ENCODE results near the gene TMEM145.
"Not testable (repeated sequence)": the region's sequence is repeated elsewhere in the genome, so short reads cannot be mapped to it uniquely, and the experiment has no call there.

TMEM145 gene

DNA sequence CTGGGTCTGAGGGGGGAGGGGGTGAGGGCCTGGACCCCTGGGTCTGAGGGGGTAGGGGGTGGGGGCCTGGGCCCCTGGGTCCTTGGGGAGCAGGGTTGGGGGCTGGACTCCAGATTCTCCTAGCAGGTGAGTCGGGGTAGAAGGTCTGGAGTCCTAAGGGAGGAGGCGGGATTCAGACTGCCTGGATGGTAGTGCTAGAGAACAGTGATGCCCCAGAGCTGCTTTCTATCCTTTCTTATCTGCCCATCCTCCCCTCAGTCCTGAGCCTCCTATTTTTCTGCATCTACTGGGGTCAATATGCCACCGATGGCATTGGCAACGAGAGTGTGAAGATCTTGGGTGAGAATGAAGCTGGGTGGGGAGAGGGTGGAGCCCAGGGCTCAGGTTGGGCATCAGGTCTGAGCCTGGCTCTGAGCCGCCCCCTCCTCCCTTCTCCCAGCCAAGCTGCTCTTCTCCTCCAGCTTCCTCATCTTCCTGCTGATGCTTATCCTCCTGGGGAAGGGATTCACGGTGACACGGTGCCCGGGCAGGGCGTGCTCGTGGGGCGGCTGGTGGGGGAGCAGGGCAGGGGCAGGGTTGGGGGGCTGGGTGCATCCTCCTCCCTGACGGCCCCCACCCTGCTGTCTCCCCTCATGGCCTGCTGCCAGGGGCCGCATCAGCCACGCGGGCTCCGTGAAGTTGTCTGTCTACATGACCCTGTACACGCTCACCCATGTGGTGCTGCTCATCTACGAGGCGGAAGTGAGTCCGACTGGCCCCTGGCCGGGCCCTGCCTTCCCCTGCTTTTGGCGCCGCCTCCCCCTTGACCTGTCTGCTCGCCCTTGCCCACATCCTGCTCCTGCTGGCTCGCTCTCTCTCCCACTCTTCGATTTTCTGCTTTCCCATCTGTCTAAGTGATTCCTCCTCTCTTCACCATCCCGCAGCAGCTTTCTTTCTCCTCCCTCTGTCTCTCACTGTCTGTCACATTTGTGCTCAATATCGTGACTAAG, 3.4 kb downstream of the TMEM145 start:
- DNase-seq: no peak

DNA sequence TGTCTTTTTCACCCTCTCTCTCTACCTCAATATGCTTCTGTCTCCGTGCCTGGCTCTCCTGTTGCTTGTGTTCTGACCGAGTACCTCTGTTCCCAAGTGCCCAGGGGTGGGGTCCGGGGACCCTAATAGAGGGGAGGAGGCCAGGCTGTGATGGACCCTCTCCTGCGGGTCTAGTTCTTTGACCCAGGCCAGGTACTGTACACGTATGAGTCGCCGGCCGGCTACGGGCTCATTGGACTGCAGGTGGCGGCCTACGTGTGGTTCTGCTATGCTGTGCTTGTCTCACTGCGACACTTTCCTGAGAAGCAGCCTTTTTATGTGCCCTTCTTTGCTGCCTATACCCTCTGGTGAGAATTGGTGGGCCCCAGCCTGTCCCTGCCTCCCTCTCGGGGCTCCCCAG, 4.4 kb downstream of the TMEM145 start:
- no peak for DNase-seq

DNA sequence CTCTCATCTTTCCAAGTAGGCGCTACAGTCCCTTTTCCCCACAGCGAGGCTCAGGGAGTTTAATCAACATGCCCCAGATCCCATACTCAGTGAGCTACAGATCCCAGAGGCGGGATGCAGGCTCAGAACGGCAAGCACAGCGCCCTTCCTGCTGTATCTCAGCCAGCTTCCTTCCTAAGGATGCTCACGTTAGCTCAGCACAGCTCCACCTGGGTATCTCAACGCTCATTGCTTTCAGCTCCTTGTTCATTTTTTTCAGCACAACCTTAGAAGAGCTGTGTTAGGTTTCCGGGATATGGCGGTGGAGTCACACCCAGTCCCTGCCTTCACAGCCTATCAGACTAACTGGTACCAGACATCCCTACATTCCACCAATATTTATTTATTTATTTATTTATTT, 9.2 kb downstream of the TMEM145 start:
- DNase-seq: no peak

DNA sequence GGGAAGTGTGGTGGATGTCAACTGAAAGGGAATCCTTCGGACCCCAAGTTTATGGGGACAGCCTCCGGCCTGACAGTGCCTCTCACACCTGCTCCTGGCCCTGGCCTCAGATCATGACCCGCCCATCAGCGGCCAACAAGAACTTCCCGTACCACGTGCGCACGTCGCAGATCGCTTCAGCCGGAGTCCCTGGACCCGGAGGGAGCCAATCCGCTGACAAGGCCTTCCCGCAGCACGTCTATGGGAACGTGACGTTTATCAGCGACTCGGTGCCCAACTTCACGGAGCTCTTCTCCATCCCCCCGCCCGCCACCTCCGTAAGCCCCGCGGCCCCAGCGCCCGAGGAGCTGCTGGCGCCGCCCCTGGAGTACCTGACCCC, 10.4 kb downstream of the TMEM145 start:
- DNase-seq: no peak

DNA sequence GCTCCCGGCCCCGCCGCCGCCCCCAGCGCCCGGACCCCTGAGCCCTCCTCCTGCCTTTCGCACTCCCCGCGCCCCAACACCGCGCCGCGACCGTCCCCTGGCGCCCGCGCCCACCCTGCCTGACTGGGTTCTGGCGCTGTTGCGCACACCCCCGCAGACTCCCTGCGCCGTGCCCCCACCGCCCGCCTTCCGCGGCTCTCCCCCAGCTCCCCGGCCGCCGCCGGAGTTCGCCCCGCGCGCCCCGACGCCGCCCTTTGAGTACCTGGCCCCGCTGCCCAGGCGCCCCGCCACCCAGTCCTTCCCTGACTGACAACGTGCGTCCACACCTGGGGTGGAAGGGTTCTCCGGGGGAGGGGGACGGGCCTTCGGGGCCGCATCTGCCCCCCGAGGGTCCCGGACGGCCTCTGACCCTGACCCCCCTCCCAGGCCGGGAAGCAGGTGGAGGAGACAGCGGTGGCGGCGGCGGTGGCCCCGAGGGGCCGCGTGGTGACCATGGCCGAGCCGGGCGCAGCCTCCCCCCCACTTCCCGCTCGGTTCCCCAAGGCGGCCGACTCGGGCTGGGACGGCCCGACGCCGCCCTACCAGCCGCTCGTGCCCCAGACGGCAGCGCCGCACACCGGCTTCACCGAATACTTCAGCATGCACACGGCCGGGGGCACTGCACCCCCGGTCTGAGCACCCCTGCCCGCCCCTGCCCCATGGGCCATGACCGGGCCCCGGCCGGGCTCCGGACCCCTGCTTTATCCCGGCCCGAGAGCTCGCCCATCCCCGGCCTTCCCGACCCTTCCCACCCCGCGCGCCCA, 10.9 kb downstream of the TMEM145 start:
- peak; percentile 19 for DNase-seq

DNA sequence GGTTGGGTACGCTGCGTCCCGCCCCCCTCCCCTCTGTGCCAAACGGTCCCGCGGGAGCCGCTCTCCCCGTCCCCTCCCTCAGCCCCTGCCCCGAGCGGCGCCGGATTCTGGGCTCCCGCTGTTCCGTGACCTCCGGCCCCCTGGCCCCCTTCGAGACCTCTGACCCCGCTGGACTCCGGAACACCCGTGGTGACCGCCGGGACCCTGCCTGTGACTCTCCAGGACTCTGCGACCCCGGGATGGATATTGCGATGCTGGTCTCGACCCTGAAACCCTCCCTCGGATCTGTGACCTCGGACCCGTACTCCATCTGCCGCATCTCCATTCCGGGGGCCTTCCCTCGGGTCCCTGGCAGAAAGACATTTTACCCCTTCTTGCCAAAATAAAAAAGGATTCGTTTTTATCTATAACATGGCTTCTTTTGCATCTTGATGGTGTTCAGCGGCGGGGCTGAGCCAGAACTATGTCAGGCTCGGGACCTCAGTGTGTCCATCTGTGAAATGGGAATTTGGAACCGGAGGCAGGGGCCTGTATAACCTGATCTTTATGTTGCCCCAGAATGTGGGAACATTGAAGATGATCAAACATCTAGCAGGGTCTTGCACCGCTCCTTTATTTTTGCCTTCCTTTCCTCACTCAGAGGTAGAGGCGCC, 11.7 kb downstream of the TMEM145 start:
- no peak for DNase-seq

DNA sequence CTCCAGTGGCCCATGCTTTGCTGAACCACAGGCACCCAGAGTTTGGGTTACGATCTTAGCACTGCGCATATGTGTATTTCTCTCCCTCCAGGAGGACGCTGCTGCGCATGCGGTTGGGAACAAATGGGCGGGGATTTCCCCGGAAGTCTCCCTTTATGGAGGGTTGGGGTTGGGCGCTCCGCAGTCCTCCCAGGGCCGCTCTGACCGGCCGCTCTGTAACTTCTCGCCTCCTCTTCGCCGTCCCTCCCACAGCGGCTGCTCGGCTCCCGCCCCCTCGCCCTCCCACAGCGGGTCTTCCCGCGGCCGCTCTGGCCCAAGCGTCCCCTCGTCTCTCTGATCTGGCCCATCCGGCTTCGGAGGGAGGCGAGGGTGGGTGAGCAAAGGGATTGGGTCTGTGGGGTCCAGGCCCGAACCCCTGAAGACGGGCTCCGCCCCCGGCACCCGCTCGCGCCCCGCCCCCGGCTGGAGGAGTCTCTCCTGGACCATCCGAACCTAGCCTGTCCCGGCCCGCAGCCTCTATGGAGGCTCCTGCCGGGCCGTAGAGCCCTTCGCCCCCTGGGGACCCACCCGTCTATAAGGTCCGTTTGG, 12.3 kb downstream of the TMEM145 start, which contains the start of gene MEGF8:
MEGF8 (plus strand) TSS at position 328 of the 588 bp plus-strand sequence. CDS start 609 bp downstream, outside the sequence.
- DNase-seq: peak; percentile 99

DNA sequence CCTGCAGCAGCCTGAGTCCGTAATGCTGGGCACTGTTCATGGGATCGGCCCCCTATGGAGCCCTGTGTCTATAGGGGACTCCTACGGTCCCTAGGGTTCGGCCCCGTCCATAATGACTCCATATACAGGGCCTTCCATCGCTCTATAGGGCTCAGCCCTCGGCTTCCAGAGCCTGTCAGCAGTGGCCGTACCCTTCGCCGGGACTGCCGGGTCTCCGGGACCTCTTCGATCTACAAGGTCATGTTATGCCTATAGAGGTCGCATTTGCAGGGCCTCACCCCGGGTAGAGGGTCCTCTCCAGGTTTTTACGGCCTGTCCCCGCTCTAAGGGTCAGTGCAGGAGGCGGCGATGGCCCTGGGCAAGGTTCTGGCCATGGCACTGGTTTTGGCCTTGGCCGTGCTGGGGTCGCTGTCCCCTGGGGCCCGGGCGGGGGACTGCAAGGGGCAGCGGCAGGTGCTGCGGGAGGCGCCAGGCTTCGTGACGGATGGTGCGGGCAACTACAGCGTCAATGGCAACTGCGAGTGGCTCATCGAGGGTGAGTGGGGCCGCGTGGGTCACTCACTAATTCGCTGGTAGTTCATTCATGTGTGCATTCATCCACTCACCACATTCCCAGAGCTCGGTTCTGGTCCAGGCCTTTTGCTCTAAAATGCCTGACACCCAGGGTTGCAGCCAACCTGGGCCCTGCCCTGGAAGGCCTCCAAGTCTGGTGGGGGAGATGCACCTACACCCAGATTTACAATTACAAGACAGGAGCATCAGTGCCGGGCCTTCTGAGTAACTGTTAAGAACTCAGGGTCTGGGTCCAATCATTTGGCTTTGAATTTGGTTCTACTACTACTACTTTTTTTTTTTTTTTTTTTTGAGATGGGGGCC, 13.0 kb downstream of the TMEM145 start:
- peak; percentile 26 for DNase-seq

DNA sequence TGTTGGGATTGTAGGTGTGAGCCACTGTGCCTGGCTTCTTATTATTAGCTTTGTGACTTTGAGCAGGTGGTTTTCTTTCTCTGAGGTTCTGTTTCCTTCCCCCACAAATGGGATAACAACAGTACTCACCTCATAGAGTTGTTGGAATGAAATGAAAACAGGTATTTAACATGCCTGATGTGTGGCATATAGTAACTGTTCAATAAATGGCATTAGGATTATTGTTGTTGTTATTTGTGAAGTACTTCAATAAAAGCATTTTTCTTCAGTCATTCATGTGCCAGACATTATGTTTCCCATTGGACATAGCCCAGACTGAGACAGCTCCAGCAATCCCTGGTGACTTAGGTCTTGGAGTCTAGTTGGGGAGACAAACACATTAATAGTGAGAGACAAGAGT, 13.9 kb downstream of the TMEM145 start:
- DNase-seq: no peak

DNA sequence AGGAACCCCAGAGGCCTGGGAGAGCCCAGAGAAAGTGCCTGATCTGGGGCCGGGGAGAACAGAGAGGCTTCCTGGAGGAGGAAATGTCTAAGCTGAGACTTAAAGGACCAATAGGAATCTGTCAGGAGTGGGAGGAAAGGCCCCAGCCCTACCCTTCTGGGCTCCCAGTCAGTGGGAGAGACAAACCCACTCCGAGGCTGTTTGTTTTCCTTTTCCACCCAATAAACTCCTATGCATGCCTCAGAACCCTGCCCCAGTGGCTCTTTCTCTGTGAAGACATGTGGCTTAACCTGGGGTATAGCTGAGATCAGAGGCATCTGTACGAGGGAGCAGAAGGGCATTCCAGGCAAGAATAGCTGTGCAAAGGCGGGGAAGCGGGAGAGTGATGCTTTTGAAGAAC, 14.3 kb downstream of the TMEM145 start:
- no peak for DNase-seq

DNA sequence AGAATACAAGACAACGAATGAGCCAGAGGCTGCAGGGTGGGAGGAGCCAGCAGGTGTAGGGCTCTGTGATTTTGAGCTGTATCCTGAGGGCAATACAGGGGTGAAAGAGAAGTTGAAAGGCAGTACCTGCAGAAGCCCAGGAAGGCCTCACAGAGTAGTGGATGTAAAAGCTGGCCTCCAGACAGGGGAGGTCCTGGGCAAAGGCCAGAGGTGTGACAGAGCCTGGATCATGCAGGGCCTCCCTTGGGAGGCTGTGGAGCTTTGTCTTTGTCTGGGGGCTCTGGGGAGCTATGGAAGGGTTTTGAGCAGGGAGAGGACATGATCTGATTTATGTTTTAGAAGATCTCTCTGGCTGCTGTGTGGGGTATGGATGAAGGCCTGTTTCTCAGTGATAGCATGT, 15.0 kb downstream of the TMEM145 start:
- no peak for DNase-seq

DNA sequence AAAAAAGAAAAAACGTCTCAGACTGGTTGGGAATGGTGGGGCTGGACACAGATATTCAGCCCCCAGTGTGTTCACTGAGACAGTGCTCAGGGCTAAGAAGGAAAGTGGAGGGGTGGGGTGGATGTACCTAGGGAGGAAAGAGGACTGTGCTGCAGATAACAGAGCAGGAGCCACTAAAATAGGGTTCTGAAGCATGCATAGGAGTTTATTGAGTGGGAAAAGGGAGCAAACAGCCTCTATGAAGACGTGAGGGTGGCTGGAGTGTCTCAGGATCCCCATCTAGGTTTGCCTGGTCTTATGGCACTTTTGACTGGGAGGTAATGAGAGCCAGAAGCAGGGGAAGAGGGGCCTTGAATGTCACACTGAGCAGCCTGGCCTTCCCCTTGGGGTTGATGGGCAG, 15.7 kb downstream of the TMEM145 start:
- DNase-seq: no peak

DNA sequence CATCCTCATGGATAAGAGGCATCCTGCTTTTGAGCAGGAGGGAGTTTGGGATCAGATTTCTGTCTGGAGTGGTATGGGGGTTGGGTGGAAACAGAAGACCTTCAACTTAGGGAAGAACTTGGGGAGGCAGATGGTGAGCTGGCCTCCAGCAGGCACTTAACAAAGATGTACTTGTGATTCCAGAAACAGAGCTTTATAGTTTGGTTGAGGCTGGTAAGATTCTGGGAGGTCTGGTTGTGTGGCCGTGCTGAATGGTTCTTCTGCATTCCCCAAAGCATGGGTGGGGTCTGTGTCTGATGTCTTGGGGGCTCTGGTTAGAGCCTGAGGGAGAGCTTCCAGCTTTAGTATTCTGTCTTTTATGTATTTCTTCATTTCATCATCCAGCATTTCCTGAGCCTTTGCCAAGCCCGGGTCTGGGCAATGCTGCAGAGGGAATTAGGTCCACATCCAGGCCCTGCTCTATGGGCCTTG, 17.2 kb downstream of the TMEM145 start:
- DNase-seq: no peak

DNA sequence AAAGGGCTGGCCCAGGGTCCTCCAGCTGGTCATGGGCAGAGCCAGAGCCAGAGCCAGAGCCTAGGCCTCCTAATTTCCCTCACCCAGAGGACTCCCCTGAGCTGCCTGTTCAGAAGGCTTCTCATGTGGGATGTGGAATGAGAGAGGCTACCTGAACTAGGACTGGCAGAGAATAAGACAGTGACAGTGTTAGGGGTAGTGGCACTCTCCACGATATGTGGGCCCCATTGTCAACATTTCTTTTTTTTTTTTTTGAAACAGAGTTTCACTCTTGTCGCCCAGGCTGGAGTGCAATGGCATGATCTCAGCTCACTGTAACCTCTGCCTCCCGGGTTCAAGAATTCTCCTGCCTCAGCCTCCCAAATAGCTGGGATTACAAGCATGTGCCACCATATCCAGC, 18.2 kb downstream of the TMEM145 start:
- not testable (repeated sequence) for DNase-seq

DNA sequence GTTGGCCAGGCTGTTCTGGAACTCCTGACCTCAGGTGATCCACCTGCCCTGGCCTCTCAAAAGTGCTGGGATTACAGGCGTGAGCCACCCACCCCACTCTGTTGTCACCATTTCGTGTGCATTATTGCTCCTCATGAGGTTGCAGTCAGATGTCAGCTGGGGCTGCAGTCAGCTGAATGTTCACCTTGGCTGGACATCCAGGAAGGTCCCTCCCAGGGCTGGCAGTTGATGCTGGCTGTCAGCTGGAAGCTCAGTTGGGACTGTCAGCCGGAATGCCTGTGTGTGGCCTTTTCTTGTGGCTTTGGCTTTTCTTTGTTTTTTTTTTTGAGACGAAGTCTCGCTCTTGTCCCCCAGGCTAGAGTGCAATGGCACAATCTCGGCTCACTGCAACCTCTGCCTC, 18.9 kb downstream of the TMEM145 start:
- no peak for DNase-seq

DNA sequence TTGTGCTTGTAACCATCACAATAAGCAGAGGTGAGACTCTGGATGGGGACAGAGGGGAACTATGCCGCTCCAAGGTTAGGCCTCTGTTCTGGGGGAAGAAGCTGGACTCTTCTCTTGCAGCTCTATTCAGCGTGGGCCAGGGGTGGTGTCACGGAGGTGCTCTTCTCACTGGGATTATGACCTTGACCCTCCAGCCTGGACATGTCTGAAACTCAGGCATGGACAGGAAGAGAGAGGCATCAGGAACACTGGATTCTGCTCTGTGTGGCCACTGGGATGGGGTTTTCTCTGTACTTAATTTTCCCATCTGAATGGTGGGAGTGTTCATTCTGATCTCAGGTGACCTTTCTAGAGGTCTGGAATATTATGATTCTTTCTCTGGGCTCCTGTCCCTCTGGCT, 19.9 kb downstream of the TMEM145 start:
- no peak for DNase-seq

DNA sequence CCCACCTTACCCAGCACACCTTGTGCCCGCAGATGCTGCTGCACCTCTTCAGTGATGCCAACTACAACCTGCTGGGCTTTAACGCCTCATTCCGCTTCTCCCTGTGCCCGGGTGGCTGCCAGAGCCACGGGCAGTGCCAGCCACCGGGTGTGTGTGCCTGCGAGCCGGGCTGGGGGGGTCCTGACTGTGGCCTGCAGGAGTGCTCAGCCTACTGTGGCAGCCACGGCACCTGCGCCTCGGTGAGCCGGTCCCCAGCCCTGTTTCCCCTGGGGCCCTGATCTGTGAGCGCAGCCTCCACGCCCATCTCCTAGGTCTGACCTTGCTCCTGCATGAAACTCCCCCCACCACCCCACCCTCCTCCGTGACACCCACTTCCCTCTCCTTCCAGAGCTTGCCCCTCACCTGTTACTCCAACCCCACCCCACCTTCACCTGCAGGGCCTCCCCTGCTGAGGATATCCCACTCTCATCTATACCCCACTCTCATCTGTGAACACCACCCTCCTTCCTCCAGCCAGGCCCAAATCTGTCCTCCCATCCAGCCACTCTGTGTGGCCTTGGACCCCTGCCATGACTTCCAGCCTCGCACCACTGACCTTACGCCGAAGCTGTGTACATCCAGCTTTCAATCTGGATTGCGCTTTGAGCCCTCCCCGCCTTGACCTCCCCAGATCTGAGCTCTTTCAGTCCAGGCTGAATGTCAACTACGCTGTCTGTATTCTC, 21.0 kb downstream of the TMEM145 start:
- DNase-seq: no peak

DNA sequence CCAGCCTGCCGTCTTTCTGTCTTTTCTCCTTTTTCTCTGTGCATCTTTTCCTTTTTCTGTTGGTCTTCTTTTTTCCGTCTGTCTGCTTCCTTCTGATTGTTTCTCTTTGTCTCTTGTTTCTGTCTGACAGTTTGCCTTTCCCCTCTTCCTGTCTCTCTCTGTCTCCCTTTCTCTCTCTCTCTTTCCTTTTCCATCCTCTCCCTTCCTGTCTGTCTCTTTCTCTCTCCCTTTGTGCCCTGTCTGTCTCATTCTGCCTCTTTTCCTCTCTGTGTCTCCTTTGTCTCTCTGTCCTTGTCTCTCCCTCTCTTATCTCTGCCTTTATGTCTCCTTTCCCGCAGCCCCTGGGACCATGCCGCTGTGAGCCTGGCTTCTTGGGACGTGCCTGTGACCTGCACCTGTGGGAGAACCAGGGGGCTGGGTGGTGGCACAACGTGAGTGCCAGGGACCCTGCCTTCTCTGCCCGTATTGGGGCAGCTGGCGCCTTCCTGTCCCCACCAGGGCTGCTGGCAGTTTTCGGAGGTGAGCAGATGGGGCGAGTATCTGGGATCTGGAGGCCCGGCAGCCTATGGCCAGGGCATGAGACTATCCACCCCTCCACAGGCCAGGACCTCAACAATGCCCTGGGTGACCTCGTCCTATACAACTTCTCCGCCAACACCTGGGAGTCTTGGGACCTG, 21.7 kb downstream of the TMEM145 start:
- DNase-seq: no peak

DNA sequence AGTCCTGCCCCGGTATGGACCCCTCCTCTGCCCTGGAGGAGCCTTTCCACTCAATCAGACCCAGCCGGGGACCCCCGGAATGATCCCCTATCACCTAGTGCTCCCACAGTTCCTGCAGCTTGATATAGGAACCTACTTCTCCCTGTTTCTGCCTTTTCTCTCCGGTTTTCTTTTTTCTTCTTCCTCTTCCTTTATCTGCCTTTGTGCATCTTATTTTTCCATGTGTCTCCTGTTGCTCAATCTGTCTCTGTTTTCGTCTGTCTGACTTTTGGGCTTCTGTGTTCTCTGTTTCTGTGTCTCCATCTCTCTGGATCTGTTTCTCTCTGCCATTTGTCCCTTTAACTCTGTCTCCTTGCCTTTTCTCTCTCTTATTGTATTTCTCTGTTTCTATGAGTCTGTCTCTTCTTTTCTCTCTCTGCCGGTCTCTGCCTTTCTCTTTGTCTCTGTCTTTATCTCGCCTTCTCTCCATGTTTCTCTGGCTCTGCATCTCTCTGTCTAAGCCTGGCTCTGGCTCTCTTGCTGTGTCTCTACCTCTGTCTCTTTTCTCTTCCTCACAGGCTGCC, 22.3 kb downstream of the TMEM145 start:
- DNase-seq: no peak

DNA sequence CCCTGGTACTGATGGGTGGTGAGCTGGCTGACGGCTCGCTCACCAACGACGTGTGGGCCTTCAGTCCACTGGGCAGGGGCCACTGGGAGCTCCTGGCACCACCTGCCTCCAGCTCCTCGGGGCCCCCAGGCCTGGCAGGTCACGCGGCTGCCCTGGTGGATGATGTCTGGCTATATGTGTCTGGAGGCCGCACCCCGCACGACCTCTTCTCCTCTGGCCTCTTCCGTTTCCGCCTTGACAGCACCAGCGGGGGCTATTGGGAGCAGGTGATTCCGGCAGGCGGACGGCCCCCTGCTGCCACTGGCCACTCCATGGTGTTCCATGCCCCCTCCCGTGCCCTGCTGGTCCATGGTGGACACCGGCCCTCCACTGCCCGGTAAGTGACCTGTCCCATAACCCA, 22.9 kb downstream of the TMEM145 start:
- no peak for DNase-seq
